NCI-H1105 (cell line): ENCODE data around the gene MAD2L1.

Source experiments
- DNase-seq: peaks from one replicate; lab custom pipeline; 2025; lab: John Stamatoyannopoulos, UW

The MAD2L1 gene

GRCh38 chr4:120057416-120057815, 9.2 kb downstream of the MAD2L1 start:
- no peak for DNase-seq

- DNase-seq, result no peak
These were observed 10.4 kb downstream of the MAD2L1 start for GRCh38 chr4:120056246-120056645.

DNA sequence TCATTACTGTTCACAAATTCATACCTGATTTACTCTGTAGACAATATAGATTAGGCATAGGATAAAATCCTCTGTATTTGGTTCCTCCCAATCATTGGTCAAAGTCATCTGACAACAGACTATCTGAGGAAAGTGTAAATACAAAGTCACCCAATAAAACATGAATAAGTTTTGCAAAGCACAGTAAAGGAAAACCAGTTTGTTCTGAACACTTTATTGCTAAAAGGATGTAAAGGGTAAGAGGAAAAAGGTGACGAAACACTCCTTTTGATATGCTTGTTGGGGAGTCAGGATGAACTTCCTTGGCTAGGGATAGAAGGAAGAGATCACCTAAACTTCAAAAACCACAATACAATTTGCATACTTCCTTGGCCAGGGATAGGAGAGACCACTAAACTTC, 10.9 kb downstream of the MAD2L1 start:
- DNase-seq, result no peak

- no peak for DNase-seq
These were observed 11.5 kb downstream of the MAD2L1 start for GRCh38 chr4:120055162-120055561.

GRCh38 chr4:120053911-120054310, 12.7 kb downstream of the MAD2L1 start:
- DNase-seq, result no peak

- DNase-seq, result no peak
These were observed 13.8 kb downstream of the MAD2L1 start for GRCh38 chr4:120052856-120053255.

DNA sequence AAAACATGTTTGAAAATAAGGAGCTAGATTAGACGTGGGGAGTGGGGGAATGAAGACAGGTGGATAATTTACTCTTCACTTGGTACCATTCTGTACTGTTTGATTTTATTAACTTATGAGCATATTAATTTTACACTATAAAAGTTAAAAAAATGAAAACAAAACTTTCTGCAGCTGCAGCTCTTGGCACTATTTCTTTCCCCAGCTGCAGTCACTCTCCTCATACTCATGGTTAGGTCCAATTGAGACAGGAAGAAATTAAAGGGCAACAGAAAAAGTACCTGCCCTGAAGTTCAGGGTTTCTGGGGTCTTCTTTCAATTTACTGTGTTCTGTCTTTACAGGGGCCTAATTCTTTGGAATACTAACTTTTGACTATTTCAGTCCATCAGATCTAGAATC, 15.4 kb downstream of the MAD2L1 start:
- no peak for DNase-seq

DNA sequence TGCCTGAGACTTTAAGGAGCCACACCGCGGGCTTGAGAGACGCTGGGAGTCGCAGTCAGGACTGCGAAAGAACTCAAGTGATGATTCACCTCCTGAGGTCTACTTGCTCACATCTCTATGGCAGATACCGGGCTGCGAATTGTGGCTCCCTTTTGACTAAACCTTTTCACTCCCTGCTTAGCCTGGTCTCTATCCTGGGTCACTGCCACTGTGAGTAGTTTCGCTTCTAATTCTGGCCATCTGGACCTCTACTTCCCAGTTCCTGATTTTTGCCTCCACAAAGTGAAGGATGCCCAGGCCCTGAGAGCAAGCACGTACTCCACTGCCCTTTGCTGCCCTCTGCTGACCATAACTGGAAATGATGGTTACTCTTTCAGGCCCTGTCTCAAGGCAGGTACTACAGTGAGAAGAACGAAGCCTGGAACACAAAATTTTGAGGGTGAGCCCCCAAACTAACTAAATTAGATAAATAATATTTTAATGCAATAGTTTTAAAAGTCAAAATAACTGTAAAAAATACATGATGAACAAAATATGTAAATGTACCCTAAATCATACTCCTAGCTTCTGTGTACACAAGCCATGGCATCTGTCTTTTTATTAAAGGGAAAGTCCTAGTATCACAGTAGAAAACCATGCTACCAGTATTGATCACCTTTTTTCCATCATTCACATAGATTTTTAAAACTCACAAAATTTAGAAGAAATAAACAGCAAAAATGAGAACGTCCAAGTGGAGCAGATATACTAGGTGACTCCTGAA, 16.7 kb downstream of the MAD2L1 start:
- DNase-seq, result peak; percentile 33

GRCh38 chr4:120043828-120044227, 22.8 kb downstream of the MAD2L1 start:
- DNase-seq, result no peak

GRCh38 chr4:120037411-120037810, 29.2 kb downstream of the MAD2L1 start:
- DNase-seq, result no peak

DNA sequence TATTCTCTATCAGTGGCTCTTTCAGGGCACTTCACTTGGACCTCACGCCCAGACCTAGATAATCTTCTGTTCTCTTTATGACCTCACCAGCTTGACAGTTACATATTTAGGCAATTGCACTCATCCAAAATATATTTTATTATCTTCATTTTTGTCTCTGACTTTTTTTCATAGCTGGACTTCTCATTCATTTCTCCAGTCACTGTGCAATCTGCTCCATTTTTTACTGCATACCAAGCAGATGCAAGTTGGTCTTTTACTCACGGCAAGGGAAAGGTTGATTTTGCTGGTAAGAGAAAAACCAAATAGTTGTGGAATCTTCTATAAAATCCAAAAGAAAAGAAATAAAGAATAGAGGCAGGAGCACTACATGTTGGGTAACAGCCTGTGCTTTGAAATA, 31.7 kb downstream of the MAD2L1 start:
- DNase-seq, result no peak

GRCh38 chr4:120026853-120027252, 39.8 kb downstream of the MAD2L1 start:
- DNase-seq, result no peak

DNA sequence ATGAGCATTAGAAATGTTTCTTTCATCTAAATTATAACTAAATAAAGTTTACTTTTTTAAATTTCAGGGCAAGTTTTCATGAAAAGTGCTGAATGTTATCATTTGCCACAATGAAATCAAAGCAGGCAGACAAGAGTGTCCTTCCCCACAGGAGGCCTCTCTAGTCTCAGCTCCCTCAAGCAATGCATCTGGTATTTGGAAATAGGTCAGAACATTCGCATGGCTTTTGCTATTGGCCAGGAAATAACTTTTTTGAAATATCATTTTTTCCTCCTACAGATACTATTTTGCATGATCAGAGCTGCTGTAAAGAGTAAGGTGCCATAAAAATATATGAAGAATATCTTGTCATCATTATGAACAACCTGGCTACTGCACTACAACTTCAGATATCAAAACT, 41.1 kb downstream of the MAD2L1 start:
- DNase-seq, result no peak

- no peak for DNase-seq
These were observed 47.9 kb downstream of the MAD2L1 start for GRCh38 chr4:120018786-120019185.

DNA sequence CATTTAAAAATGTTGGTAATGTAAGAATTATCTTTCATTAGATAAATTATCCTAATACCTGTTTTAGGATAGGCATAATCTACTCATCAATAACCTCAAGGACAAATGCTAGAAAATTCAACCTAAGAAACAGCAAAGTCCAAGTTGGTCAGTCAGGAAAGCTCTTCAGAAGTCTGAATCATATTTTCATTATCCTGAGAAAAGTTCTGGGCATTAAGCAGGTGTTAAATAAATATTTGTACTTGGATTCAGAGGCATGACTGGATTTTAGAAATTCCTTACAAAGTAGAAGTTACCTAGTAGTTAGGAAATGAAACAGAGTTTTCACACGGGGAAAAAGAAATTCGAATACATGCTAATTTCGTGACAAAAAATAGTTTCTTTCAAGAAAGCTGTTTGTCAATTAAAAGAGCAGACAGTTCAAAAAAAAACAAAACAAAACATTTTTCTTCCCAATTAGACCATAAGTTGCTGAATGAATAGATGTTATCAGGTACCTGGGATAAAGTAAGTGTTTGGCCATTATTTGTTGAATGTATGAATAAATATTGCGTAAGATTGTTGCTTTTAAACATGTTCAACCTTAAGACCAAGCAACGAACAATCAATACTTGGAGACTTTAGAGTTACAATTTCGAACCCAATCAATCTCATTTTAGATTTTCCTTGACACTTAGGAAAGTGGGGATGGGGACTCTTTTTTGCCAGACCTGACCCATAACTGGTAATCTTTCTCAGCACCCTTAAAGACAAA, 48.5 kb downstream of the MAD2L1 start:
- no peak for DNase-seq

DNA sequence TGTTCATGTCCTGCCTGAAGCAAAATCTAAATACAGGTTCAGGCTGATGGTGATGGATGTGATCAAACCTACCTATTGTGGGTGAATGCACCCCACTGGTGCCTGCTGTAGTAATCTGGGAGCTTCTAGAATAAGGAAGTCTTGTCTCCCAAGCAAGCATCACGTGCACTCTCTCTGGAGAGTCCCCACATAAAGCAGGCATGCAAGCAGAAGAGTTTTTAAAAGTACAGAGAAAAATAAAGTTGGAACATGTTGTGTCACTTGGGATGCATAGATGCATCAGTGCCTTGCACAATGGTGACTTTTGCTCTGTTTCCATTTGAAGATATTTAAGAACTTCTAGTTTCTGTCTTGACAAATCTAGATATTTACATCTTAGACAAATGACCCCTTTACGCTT, 54.9 kb downstream of the MAD2L1 start:
- DNase-seq, result no peak

DNA sequence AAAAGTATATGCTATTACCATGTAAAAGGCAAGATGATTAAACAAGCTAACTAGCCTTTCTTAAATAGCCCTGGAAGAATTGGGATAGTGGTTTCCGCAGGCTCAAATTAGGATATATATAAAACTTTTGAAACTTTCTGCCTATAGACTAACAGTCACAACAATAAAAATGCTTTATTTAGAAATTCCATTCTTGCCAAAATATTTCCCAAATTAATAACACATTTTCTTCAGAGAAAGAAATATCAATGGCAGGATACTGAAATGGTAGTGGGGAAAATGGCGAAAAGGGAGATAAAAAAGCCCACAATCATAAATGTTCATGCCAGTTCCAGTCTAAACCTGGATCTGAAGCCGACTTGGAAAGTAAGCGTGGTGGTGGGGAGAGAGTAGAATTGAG, 56.0 kb downstream of the MAD2L1 start:
- DNase-seq, result no peak

DNA sequence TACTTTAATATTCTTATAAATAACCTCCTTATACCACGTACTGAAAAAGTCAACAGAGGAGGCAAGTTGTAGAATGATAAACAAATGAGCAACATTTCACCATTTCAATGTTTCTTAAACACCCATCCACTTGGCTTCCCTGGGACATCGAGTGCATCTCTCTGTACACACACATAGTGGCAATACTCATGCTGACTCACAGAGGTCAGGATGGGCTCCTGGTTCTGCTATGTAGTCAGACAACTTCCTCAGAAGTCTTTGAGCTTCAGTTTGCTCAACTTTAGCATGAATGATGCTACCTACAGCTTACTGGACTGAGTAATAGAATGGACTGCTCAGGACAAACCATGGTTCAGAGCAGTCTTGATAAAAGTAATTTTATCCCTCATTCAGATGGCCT, 56.9 kb downstream of the MAD2L1 start:
- no peak for DNase-seq

- DNase-seq, result no peak
These were observed 57.7 kb downstream of the MAD2L1 start for GRCh38 chr4:120008957-120009356.

GRCh38 chr4:120007896-120008436, 58.7 kb downstream of the MAD2L1 start:
- DNase-seq, result no peak

DNA sequence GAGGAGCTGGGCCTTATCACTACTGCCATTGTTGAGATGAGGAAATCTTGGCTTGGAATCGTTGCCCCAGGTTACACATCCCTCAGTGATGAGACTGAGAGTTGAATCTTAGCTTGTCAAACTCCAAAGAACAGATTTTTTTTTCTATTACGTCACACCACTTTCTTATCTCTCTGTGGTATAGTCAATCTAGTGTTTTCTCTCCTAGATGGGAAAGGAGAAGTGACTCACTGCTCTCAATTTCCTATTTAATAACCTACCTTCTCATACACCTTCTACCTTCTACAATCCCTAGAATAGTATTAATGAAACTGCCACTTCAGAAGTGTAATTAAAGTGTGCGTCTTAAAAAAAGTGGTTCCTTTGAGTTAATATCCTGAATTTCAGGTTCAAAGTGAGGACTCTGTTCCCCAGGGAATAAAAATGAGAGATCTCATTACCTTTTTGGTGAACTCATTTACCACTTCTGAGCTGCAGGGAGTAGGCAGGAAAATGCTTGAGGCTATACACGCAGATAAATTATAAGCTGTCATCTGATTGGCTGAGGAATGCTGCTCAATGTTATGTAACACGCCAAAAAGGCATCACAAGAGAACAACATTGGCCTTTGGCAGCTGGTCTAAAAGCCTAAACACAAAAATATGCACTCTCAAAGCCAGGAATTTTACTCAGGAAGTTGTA, 59.3 kb downstream of the MAD2L1 start:
- no peak for DNase-seq
